Measurements from ENCODE around the gene BNIP2. TPM values are rescaled to one million over a fixed set of nuclear protein-coding genes. Genes with fewer than 3 reads are reported as not detected.

The BNIP2 gene
- total and polyA plus RNA-seq, 2 donors (not counting 1 experiment from before 2014, with no cell fraction given) = 82.9 to 93.2 TPM

- Histone ChIP-seq H4K20me1 (ENCODE audit: control insufficient read depth, extremely low read depth, insufficient read depth, low read length) (no peaks in the 10 kb centered on the region), H3K27me3 (ENCODE audit: control insufficient read depth, insufficient read depth, low read length) (no peaks in the 10 kb centered on the region), H2AFZ (ENCODE audit: low read length) (no peak overlapping the region), H3K9me3 (ENCODE audit: control insufficient read depth, insufficient read depth, low read depth, low read length) (no peaks in the 10 kb centered on the region), H3K36me3 (ENCODE audit: control insufficient read depth, insufficient read depth, low read length) (peaks cover 4% of the 10 kb centered on the region), H3K4me3 (replicated peaks in 1 of 4; ENCODE audit: control extremely low read depth in 1 of 4, insufficient read depth in 1 of 4, low read depth in 3 of 4, low read length in 4 of 4) (no peak overlapping the region), H3K4me1 (ENCODE audit: control insufficient read depth, extremely low read depth, insufficient read depth, low read length) (no peaks in the 10 kb centered on the region), H3K79me2 (ENCODE audit: control insufficient read depth, insufficient read depth, low read length) (peaks cover under 1% of the 10 kb centered on the region), H3K4me2 (ENCODE audit: extremely low read depth, insufficient read depth, low read length) (no peak overlapping the region), H3K27ac (ENCODE audit: insufficient read depth, low read length) (no peak overlapping the region), H3K9ac (ENCODE audit: insufficient read depth, low read length) (no peak overlapping the region)
- TF ChIP-seq CTCF (conservative IDR thresholded peaks at IDR 0.05 in 1 of 2, IDR thresholded peaks at IDR 0.05 in 1 of 2; ENCODE audit: low read depth in 1 of 2, low read length in 2 of 2) = no peak
- TF ChIP-seq EZH2 (IDR thresholded peaks at IDR 0.05; ENCODE audit: low read length, missing control alignments) = no peak
- DNase-seq (ENCODE audit: low read depth in 2 of 2) = peak; percentile 38 to 62
Measured at GRCh38 chr15:59662260-59662659, 26.9 kb downstream of the BNIP2 start.

- no peak overlapping the region for H3K4me2 ChIP-seq (ENCODE audit: extremely low read depth, insufficient read depth, low read length)
- H3K27ac ChIP-seq (ENCODE audit: insufficient read depth, low read length) = no peak overlapping the region
- H3K9ac ChIP-seq (ENCODE audit: insufficient read depth, low read length) = no peak overlapping the region
- H2AFZ ChIP-seq (ENCODE audit: low read length) = no peak overlapping the region
- peaks cover 4% of the 10 kb centered on the region for H3K36me3 ChIP-seq (ENCODE audit: control insufficient read depth, insufficient read depth, low read length)
- TF ChIP-seq EZH2 (IDR thresholded peaks at IDR 0.05; ENCODE audit: low read length, missing control alignments) = no peak
- no peak for TF ChIP-seq CTCF (conservative IDR thresholded peaks at IDR 0.05 in 1 of 2, IDR thresholded peaks at IDR 0.05 in 1 of 2; ENCODE audit: low read depth in 1 of 2, low read length in 2 of 2)
- H3K27me3 ChIP-seq (ENCODE audit: control insufficient read depth, insufficient read depth, low read length) = no peaks in the 10 kb centered on the region
- peaks cover 29% of the 10 kb centered on the region for H3K79me2 ChIP-seq (ENCODE audit: control insufficient read depth, insufficient read depth, low read length)
- no peak for DNase-seq (ENCODE audit: low read depth in 2 of 2)
- H3K4me1 ChIP-seq (ENCODE audit: control insufficient read depth, extremely low read depth, insufficient read depth, low read length) = peaks cover 2% of the 10 kb centered on the region
- no peaks in the 10 kb centered on the region for H3K9me3 ChIP-seq (ENCODE audit: control insufficient read depth, insufficient read depth, low read depth, low read length)
- H3K4me3 ChIP-seq (replicated peaks in 1 of 4; ENCODE audit: control extremely low read depth in 1 of 4, insufficient read depth in 1 of 4, low read depth in 3 of 4, low read length in 4 of 4) = no peak overlapping the region
- no peaks in the 10 kb centered on the region for H4K20me1 ChIP-seq (ENCODE audit: control insufficient read depth, extremely low read depth, insufficient read depth, low read length)
Measured at GRCh38 chr15:59659366-59659765, 29.8 kb downstream of the BNIP2 start.

- peaks cover 46% of the 10 kb centered on the region for H3K79me2 ChIP-seq (ENCODE audit: control insufficient read depth, insufficient read depth, low read length)
- H3K9ac ChIP-seq (ENCODE audit: insufficient read depth, low read length) = no peak overlapping the region
- H3K4me3 ChIP-seq (replicated peaks in 1 of 4; ENCODE audit: control extremely low read depth in 1 of 4, insufficient read depth in 1 of 4, low read depth in 3 of 4, low read length in 4 of 4) = peak overlapping the region in 3 of 4 experiments; percentile 76 to 91 (median 85)
- no peaks in the 10 kb centered on the region for H3K27me3 ChIP-seq (ENCODE audit: control insufficient read depth, insufficient read depth, low read length)
- no peak for TF ChIP-seq CTCF (conservative IDR thresholded peaks at IDR 0.05 in 1 of 2, IDR thresholded peaks at IDR 0.05 in 1 of 2; ENCODE audit: low read depth in 1 of 2, low read length in 2 of 2)
- TF ChIP-seq EZH2 (IDR thresholded peaks at IDR 0.05; ENCODE audit: low read length, missing control alignments) = no peak
- H4K20me1 ChIP-seq (ENCODE audit: control insufficient read depth, extremely low read depth, insufficient read depth, low read length) = no peaks in the 10 kb centered on the region
- peaks cover 2% of the 10 kb centered on the region for H3K4me1 ChIP-seq (ENCODE audit: control insufficient read depth, extremely low read depth, insufficient read depth, low read length)
- H3K9me3 ChIP-seq (ENCODE audit: control insufficient read depth, insufficient read depth, low read depth, low read length) = no peaks in the 10 kb centered on the region
- H3K36me3 ChIP-seq (ENCODE audit: control insufficient read depth, insufficient read depth, low read length) = peaks cover 4% of the 10 kb centered on the region
- peak overlapping the region; percentile 57 for H2AFZ ChIP-seq (ENCODE audit: low read length)
- peak overlapping the region; percentile 75 for H3K4me2 ChIP-seq (ENCODE audit: extremely low read depth, insufficient read depth, low read length)
- peak overlapping the region; percentile 88 for H3K27ac ChIP-seq (ENCODE audit: insufficient read depth, low read length)
- DNase-seq (ENCODE audit: low read depth in 2 of 2) = no peak
Measured at GRCh38 chr15:59657635-59658125, 31.4 kb downstream of the BNIP2 start.
